Adipocyte (in vitro differentiated cells): ENCODE results near the gene SWI5.
A peak's percentile ranks its signal among the peaks of the same experiment; 100 is the strongest.

Source experiments
- DNase-seq: peaks from one replicate; pipeline ENCODE4 v3.0.0-alpha.2; 2015; ENCODE audit warnings: low read depth
- H3K27me3 ChIP-seq: replicated peaks from 2 replicates; pipeline ENCODE4 v1.7.0; 2013; ENCODE audit warnings: mild to moderate bottlenecking, low read length, moderate library complexity; ENCODE audit not compliant: control insufficient read depth, insufficient read depth
- H3K36me3 ChIP-seq: 2 replicates; pipeline ENCODE4 v1.7.0; 2013; ENCODE audit warnings: low read length, mild to moderate bottlenecking, moderate library complexity; ENCODE audit not compliant: control insufficient read depth, insufficient read depth, severe bottlenecking
- H3K4me1 ChIP-seq: 2 replicates; pipeline ENCODE4 v1.7.0; 2013; ENCODE audit warnings: mild to moderate bottlenecking, low read length, moderate library complexity; ENCODE audit not compliant: control insufficient read depth, insufficient read depth
- H3K4me3 ChIP-seq: 2 replicates; pipeline ENCODE4 v1.7.0; 2013; ENCODE audit warnings: mild to moderate bottlenecking, low read length, moderate library complexity
- H3K9ac ChIP-seq: 2 replicates; pipeline ENCODE4 v1.7.0; 2013; ENCODE audit warnings: mild to moderate bottlenecking, low read length, moderate library complexity
- H3K9me3 ChIP-seq: 2 replicates; pipeline ENCODE4 v1.7.0; 2013; ENCODE audit warnings: mild to moderate bottlenecking, low read length, moderate library complexity; ENCODE audit not compliant: control insufficient read depth

The SWI5 gene

GRCh38 chr9:128244837-128245231 is 31.2 kb upstream of the SWI5 start:
- Histone ChIP-seq H3K36me3 (no peaks in the 10 kb centered on the region), H3K4me3 (peak overlapping the region; percentile 82), H3K27me3 (no peaks in the 10 kb centered on the region), H3K9me3 (no peaks in the 10 kb centered on the region), H3K9ac (peak overlapping the region; percentile 90), H3K4me1 (peaks cover 25% of the 10 kb centered on the region)
- DNase-seq, result peak; percentile 98

DNA sequence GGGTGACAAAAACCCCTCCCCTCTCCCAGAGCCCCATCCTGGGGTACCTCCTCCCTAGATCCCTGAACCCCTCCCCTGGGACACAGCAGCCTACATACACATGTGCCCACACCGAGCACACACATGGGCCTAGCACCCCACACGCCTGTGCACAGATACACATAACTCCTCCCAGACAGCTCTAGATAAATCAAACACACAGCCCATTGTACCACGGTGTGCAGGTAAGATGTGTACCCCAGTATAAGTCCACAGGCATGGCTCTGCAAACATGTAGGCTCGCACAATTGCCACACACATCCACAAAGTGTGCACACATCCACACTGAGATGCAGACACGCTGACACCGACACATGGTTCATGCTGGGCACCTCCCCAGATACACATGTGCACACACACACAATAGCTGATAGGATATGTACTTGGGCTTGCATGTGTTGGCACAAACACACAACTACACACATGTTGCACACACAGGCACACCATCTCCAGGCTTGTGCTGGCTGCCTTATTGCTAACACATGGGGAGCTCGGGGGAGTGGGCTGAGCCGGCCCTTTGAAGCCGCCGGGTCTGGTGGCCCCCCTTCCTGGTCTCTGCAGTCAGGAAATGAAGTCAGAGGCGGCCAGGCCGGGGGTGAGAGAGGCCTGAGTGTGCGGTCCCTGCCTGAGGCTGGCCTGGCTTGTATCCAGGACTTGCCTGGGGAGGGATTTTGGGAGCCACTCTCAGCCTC is 30.5 kb upstream of the SWI5 start:
- Histone ChIP-seq H3K4me1 (peaks cover 25% of the 10 kb centered on the region), H3K9me3 (no peaks in the 10 kb centered on the region), H3K4me3 (no peak overlapping the region), H3K36me3 (no peaks in the 10 kb centered on the region), H3K9ac (peak overlapping the region; percentile 48), H3K27me3 (no peaks in the 10 kb centered on the region)
- DNase-seq, result peak; percentile 70

DNA sequence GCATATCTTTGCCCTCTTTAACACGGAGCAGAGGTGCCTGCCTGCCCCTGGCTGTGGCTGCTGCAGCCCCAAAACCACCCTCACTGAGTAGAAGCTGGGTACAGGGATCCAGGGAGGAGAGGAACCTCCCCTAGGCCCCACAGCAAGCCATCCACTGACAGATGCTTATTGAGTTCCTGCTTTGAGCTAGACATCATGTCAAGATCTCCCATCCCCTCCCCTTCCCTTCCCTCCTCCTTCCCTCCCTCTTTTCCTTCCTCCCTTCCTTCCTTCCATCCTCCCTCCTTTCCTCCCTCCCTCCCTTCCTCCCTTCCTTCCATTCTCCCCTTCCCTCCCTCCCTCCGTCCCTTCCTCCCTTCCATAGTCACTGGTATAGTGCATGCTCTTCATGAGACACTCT is 29.6 kb upstream of the SWI5 start:
- Histone ChIP-seq H3K4me3 (no peak overlapping the region), H3K27me3 (no peaks in the 10 kb centered on the region), H3K36me3 (no peaks in the 10 kb centered on the region), H3K9me3 (no peaks in the 10 kb centered on the region), H3K4me1 (peaks cover 25% of the 10 kb centered on the region), H3K9ac (peak overlapping the region; percentile 63)
- DNase-seq, result no peak

DNA sequence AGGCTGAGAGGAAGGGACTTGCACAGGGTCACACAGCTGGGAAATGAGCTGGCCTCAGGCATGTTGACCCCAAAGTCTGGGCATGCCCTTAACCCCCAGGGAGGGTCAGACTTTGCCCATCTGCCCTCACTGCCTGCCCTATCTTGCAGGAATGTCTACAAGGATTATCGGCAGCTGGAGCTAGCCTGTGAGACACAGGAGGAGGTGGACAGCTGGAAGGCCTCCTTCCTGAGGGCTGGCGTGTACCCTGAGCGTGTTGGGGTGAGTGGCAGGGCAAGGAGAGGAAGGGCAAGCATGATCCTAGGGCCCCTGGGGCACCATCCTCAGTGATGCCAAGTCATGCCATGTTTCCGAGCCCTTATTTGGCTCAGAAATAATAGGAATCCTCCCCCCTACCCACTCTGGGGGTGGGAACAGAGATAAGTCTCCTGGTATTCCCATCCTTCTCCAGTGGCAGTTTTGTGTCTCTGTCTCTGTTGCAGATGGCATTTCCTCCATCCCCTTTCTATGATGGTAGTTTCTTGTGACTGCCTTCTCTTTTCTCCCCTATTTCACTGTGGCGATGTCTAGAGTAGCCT is 28.8 kb upstream of the SWI5 start:
- DNase-seq, result no peak
- Histone ChIP-seq H3K36me3 (no peaks in the 10 kb centered on the region), H3K9me3 (no peaks in the 10 kb centered on the region), H3K9ac (no peak overlapping the region), H3K4me3 (no peak overlapping the region), H3K27me3 (no peaks in the 10 kb centered on the region), H3K4me1 (peaks cover 21% of the 10 kb centered on the region)

DNA sequence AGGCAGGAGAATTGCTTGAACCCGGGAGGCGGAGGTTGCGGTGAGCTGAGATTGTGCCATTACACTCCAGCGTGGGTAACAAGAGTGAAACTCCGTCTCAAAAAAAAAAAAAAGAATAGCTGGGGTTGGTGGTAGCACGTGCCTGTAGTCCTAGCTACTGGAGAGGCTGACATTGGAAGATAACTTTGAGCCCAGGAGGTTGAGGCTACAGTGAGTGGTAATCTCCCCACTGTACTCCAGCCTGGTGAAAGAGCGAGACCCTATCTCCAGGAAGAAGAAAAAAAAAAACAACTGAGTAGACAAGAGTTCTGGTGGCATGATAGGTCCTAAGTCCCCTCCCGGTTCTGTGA is 26.5 kb upstream of the SWI5 start:
- Histone ChIP-seq H3K4me3 (no peak overlapping the region), H3K27me3 (no peaks in the 10 kb centered on the region), H3K36me3 (no peaks in the 10 kb centered on the region), H3K4me1 (peaks cover 7% of the 10 kb centered on the region), H3K9ac (no peak overlapping the region), H3K9me3 (no peaks in the 10 kb centered on the region)
- no peak for DNase-seq

DNA sequence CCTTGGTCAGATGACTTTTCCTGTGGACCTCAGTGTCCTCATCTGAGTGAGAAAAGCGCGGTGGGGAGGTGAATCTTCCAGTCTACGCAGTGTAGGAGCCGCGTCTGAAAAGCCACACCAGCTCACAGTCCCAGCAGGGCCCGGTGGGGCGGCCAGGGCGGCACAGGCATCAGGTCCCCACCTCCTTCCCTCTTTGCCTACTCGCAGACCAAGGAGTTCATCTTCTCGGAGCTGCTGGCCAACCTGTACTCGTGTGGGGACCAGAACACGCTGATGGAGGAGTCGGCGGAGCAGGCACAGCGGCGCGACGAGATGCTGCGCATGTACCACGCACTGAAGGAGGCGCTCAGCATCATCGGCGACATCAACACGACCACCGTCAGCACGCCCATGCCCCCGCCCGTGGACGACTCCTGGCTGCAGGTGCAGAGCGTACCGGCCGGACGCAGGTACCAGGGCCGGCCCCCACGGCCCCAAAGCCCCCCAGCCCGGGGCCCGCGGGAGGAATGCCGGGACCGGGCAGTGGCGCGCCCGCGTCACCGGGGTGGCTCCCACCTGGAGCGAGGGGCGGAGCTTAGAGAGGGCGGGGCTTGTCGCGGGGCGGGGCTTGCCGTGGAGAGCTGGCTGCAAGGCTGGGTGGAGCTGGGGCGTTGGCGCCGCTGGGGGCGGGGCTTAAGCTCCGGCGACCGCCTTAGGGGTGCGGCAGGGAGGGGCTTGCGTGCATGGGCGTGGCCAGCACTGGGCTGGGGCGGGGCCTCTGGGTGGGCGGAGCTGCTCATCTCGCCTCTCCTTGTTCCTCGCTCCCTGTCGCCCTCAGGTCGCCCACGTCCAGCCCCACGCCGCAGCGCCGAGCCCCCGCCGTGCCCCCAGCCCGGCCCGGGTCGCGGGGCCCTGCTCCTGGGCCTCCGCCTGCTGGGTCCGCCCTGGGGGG is 25.9 kb upstream of the SWI5 start:
- H3K27me3 ChIP-seq, result no peaks in the 10 kb centered on the region
- H3K9ac ChIP-seq, result no peak overlapping the region
- H3K9me3 ChIP-seq, result no peaks in the 10 kb centered on the region
- H3K4me3 ChIP-seq, result no peak overlapping the region
- H3K4me1 ChIP-seq, result peaks cover 7% of the 10 kb centered on the region
- no peaks in the 10 kb centered on the region for H3K36me3 ChIP-seq
- peak; percentile 88 for DNase-seq

DNA sequence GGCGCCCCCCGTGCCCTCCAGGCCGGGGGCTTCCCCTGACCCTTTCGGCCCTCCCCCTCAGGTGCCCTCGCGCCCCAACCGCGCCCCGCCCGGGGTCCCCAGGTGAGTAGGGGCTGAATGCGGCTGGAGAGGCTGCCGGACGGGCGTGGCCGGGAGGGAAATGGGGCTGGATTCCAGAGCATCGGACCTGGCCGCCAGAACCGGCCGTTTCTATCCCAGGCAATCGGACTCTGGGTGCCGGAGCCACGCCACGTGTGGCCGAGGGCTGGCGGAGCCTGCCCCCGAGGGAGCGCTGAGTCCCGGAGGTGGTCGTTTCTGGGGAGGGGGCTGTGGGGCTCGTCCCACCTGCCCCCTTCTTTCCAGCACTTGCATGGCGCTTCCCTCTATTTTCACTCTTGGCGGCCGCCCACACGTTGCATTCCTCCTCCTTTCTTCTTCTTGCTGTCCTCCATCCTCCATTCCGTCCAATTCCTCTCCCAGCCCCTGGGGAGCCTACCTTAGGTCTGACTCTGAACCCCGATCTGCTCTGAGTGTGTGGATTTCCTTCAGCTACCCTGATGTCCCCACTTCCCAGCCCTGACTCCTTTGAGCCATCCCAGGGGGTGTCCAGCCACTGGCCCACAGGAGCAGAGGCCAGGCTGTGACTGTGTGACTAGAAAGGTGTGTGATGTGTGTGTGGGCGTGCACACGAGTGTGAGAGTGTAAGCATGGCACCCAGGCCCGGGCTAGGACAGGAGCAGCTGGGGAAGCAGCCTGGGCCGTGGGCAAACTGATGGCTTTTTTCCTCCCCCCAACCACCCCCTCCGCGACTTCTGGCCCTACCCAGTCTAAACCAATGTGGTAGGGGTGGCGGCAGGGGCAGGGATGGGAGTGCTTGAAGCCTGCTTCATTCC is 25.0 kb upstream of the SWI5 start:
- Histone ChIP-seq H3K9me3 (no peaks in the 10 kb centered on the region), H3K9ac (no peak overlapping the region), H3K27me3 (no peaks in the 10 kb centered on the region), H3K4me1 (no peaks in the 10 kb centered on the region), H3K4me3 (no peak overlapping the region), H3K36me3 (no peaks in the 10 kb centered on the region)
- no peak for DNase-seq

- peak; percentile 12 for DNase-seq
- H3K9me3 ChIP-seq, result no peaks in the 10 kb centered on the region
- H3K4me1 ChIP-seq, result no peaks in the 10 kb centered on the region
- H3K4me3 ChIP-seq, result no peak overlapping the region
- H3K27me3 ChIP-seq, result no peaks in the 10 kb centered on the region
- no peak overlapping the region for H3K9ac ChIP-seq
- peaks cover 2% of the 10 kb centered on the region for H3K36me3 ChIP-seq
Observed at GRCh38 chr9:128251732-128252100, 24.4 kb upstream of the SWI5 start.

- H3K4me1 ChIP-seq, result no peaks in the 10 kb centered on the region
- no peaks in the 10 kb centered on the region for H3K27me3 ChIP-seq
- no peaks in the 10 kb centered on the region for H3K9me3 ChIP-seq
- no peak overlapping the region for H3K4me3 ChIP-seq
- H3K36me3 ChIP-seq, result peaks cover 10% of the 10 kb centered on the region
- H3K9ac ChIP-seq, result no peak overlapping the region
- no peak for DNase-seq
Observed at GRCh38 chr9:128252317-128253139, 23.5 kb upstream of the SWI5 start.
